Erythroblast (primary cell): ENCODE data around the gene TGFB1I1.
A peak's percentile ranks its signal among the peaks of the same experiment; 100 is the strongest.

ENCODE experiments used
- DNase-seq, 2 experiments: peaks; one replicate each; lab custom pipeline; 2025; lab: John Stamatoyannopoulos, UW
- GATA1 ChIP-seq: IDR thresholded peaks from 2 replicates; pipeline ENCODE4 v1.6.1; 2011; ENCODE audit warnings: low read depth, mild to moderate bottlenecking, control low read depth, low read length, moderate library complexity
- POLR2A ChIP-seq: IDR thresholded peaks from 2 replicates; pipeline ENCODE4 v1.6.1; 2011; ENCODE audit warnings: mild to moderate bottlenecking, low read length

Gene TGFB1I1

DNA sequence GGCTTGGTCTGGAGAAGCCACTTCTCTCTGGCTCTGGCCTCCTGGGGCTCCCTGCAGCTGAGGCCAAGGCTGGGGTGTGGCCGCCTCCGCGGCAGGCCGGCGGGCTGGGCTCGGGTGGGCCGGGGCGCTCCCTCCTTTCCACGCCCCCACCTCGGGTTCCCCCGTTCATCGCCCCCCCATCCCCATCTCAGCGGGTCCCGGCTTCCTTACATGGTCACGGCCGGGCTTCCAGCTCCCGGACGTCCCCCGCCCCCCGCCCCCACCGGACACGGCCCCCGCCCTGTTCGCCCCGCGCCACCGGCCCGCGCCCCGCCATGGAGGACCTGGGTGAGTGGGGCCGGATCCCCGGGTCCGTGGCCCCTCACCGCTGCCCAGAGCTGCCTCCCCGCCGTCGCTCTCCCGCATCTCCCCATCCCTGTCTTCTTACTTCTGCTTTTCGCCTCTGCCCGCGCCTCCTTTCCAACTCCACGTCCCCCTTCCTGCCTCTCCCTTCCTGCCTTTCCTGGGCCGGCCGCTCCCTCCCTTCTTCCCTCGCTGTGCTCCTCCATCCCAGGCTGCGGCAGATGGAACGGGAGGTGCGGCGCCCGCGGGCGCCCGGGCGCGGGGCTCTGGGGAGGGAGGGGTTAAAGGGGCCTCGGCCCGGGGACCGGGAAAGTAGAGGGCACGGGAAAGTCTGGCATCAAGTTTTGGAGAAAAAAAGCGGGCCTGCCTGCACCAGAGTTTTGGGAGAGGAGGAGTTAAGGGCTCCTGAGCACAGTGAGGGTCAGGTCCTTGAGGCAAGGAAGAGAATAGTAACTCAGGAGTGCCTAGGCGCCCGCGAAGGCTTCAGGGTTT lies at the start of gene TGFB1I1:
TGFB1I1 (plus strand) TSS at position 278 of the 834 bp plus-strand sequence; CDS start at position 315, 37 bp downstream.
- no peak for TF ChIP-seq POLR2A
- no peak for TF ChIP-seq GATA1
- peak in 1 of 2 experiments; percentile 66 for DNase-seq

DNA sequence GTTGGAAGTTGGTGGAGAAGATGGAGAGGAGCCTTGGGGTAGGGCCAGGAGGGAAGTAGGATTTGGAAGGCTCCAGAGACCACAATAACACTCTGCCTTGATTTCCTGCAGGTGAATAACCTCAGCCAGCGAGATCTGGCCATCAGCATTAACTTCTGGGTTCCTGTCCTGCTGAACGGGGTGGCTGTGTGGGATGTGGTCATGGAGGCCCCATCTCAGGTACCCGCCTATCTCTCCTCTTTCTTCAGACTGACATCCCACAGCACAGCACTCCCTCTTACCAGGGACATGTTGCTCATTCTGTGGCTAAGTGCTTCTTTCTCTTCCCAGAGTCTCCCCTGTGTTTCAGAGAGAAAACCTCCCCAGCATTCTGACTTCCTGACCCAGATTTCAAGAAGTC lies 48.7 kb upstream of the TGFB1I1 start:
- TF ChIP-seq POLR2A = no peak
- no peak for TF ChIP-seq GATA1
- no peak for DNase-seq

- TF ChIP-seq POLR2A (no peak), GATA1 (no peak)
- DNase-seq = no peak
Measured at GRCh38 chr16:31423801-31424200, 48.2 kb upstream of the TGFB1I1 start.

DNA sequence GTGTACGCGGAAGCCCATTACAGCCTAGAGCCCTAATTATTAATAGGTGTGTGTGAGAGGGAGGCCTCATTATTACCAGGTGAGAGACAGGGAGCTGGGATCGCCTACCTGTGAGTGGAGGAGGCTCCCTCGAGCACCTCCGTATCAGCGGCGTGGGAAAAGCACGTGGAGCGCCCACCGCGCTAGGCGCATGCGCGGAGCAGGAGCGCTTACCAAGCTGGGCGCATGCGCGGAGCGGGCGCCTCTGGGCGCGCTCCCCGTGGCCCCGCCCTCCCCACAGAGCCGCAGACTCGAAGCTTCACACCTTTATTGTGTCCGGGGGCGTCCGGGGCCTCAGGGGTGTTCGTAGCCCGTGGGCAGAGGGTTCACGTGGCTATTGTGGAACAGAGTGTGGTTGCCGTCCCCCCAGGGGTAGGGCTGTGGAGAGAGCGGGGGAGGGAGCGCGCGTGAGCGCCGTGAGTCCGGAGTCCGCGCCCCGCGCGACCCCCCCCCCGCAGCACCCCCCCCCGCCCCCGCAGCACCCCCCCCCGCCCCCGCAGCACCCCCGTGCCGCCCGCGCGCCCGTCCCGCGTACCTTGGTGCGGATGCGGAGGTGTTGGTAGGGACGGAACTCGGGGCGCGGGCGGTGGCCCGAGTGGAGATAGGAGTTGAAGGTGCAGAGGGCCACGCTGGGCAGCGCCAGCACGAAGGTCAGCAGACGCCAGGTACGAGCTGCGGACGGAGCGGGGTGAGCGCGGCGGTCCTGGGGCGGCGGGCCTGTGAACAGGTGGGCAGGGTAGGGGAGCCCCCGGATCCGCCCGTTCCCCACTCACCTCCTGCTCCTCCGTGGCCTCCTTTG lies 44.3 kb upstream of the TGFB1I1 start:
- TF ChIP-seq POLR2A (no peak), GATA1 (no peak)
- peak in 1 of 2 experiments; percentile 74 for DNase-seq

DNA sequence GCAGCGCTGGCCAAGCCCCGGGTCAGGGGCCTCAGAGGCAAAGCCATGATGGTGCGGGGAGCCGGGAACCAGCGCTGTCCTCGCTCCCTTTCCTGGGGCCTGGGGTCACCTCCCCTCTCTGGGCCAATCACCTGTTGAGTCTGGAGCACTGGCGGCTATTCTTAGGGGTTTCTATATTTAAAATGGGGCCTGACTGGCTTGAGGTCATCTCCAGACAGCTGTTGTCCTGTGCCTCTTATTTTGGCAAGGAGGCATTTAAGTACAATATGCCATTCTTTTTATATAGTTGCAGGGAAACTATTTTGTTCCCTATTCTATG lies 43.7 kb upstream of the TGFB1I1 start, which contains the start of gene COX6A2:
COX6A2 (minus strand) TSS at position 82 of the 319 bp plus-strand sequence; CDS start at position 47, 35 bp downstream.
- no peak for DNase-seq
- no peak for TF ChIP-seq POLR2A
- TF ChIP-seq GATA1 = no peak

DNA sequence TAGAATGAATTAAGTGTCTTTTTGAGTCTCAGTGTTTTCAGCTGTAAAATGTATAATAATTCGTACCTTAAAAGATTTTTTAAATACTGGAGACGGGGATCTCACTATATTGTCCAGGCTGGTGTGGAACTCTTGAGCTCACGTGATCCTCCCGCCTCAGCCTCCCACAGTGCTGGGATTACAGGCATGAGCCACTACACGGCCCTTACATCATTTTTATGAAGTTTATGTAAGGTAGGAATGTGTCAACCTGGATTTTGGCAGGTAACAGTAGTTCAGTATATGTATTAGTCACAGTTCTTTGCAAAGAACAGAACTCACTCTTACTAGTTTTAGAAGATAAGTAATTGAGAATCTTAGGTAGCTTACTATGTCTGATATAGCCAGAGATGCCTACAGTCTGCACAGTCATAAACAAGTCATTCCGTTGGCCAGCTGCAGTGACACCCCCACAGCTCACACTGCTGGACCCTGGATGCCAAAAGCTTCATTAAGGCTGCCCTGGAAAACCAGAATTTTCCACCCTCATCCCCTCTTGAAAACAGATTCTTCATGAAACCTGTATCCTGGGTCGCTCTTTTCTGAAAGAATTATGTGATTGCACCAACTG lies 43.2 kb upstream of the TGFB1I1 start:
- DNase-seq = no peak
- TF ChIP-seq POLR2A = no peak
- no peak for TF ChIP-seq GATA1

DNA sequence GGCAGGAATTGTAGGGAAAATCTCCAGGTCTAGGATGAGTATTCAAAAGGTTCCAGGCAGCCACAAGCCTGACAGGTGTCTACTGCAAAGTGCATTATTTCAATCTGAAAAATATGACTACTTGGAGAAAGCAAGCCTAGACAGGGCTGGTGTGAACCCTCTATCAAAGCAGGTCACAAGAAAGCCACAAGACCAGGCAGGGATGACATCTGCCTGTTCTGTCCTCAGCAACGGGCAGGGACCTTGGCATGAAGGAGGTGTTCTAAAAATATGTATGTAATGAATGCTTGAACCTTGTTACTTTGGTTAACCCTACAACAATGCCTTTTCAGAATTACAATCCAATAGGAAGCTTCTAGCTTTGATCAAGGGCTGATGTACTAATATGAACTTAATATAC lies 42.6 kb upstream of the TGFB1I1 start:
- no peak for TF ChIP-seq POLR2A
- no peak for TF ChIP-seq GATA1
- DNase-seq = no peak

DNA sequence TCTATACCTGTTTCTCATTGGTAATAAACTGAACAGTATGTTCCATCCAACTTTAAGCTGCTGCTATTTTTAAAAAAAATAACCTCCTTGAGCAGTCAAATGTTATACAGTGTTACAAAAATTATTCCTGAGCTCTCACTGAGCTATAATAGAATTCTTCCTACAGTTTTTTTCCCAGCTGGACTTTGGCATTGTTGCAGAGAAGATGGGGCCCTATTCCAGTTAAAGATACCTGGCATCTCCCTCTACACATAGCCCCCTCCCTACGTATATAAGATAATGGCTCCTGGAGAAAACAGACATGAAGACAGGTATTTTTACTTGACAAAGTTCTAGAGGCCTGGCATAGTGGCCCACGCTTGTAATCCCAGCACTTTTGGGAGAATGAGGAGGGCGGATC lies 42.2 kb upstream of the TGFB1I1 start:
- TF ChIP-seq POLR2A (no peak), GATA1 (no peak)

GRCh38 chr16:31430380-31431052 lies 41.4 kb upstream of the TGFB1I1 start:
- TF ChIP-seq GATA1 (no peak), POLR2A (no peak)
- DNase-seq = no peak

More for the DNA sequence above, 42.2 kb upstream of the TGFB1I1 start:
- DNase-seq = no peak

- no peak for TF ChIP-seq POLR2A
- no peak for TF ChIP-seq GATA1
- DNase-seq = no peak
Measured at GRCh38 chr16:31435341-31436220, 36.4 kb upstream of the TGFB1I1 start.

- DNase-seq = no peak
- TF ChIP-seq POLR2A (no peak), GATA1 (no peak)
Measured at GRCh38 chr16:31436221-31437045, 35.5 kb upstream of the TGFB1I1 start.
